NCI-H146 (cell line): ENCODE measurements around the gene ZGPAT.
"Not testable (repeated sequence)": the region's sequence is repeated elsewhere in the genome, so short reads cannot be mapped to it uniquely, and the experiment has no call there.

Source experiments
- DNase-seq: peaks from one replicate; lab custom pipeline; 2025; lab: John Stamatoyannopoulos, UW

The ZGPAT gene

GRCh38 chr20:63707558-63708300 is at the start of gene ZGPAT, which contains the start of gene ARFRP1:
Gene ZGPAT, plus strand, starts transcription at chr20:63708039. Its CDS starts 542 bp downstream, at chr20:63708581.
Gene ARFRP1, minus strand, starts transcription at chr20:63707976. Its CDS starts 885 bp downstream, at chr20:63707091.
- DNase-seq, result peak; percentile 90

GRCh38 chr20:63658749-63659187 is 49.1 kb upstream of the ZGPAT start:
- no peak for DNase-seq

- no peak for DNase-seq
These were observed 48.5 kb upstream of the ZGPAT start for GRCh38 chr20:63659370-63659769.

GRCh38 chr20:63660174-63660573 is 47.7 kb upstream of the ZGPAT start:
- not testable (repeated sequence) for DNase-seq

GRCh38 chr20:63660622-63661021 is 47.2 kb upstream of the ZGPAT start:
- DNase-seq, result no peak

- no peak for DNase-seq
These were observed 46.7 kb upstream of the ZGPAT start for GRCh38 chr20:63661108-63661507.

- no peak for DNase-seq
These were observed 45.7 kb upstream of the ZGPAT start for GRCh38 chr20:63661959-63662812.

GRCh38 chr20:63662813-63663189 is 45.0 kb upstream of the ZGPAT start:
- no peak for DNase-seq

- DNase-seq, result no peak
These were observed 44.3 kb upstream of the ZGPAT start for GRCh38 chr20:63663332-63664066.

- DNase-seq, result no peak
These were observed 43.5 kb upstream of the ZGPAT start for GRCh38 chr20:63664143-63664851.

GRCh38 chr20:63664861-63665594 is 42.8 kb upstream of the ZGPAT start:
- no peak for DNase-seq

- DNase-seq, result no peak
These were observed 42.1 kb upstream of the ZGPAT start for GRCh38 chr20:63665708-63666107.

GRCh38 chr20:63667858-63668257 is 40.0 kb upstream of the ZGPAT start:
- DNase-seq, result no peak

- no peak for DNase-seq
These were observed 39.5 kb upstream of the ZGPAT start for GRCh38 chr20:63668351-63668750.

- DNase-seq, result not testable (repeated sequence)
These were observed 36.1 kb upstream of the ZGPAT start for GRCh38 chr20:63671695-63672094.

GRCh38 chr20:63672666-63673065 is 35.2 kb upstream of the ZGPAT start:
- DNase-seq, result no peak

- DNase-seq, result no peak
These were observed 33.9 kb upstream of the ZGPAT start for GRCh38 chr20:63673951-63674350.

GRCh38 chr20:63675681-63676368 is 32.0 kb upstream of the ZGPAT start:
- no peak for DNase-seq

GRCh38 chr20:63678071-63678470 is 29.8 kb upstream of the ZGPAT start:
- no peak for DNase-seq
